Mesenchymal stem cell (in vitro differentiated cells and primary cell): ENCODE data around the gene NMRK2.
A peak's percentile ranks its signal among the peaks of the same experiment; 100 is the strongest.
"Not testable (repeated sequence)": the region's sequence is repeated elsewhere in the genome, so short reads cannot be mapped to it uniquely, and the experiment has no call there.

ENCODE experiments used
- DNase-seq: peaks from one replicate; pipeline ENCODE4 v3.0.0-alpha.2; 2013
- H2AFZ ChIP-seq: one replicate; pipeline ENCODE4 v1.6.1; 2013; ENCODE audit warnings: low read depth, mild to moderate bottlenecking, control low read depth, inconsistent platforms, low read length, moderate library complexity
- H2AK5ac ChIP-seq: 2 replicates; pipeline ENCODE4 v1.6.1; 2013; ENCODE audit warnings: low read length, moderate library complexity, mild to moderate bottlenecking, inconsistent platforms; ENCODE audit not compliant: severe bottlenecking
- H2BK120ac ChIP-seq: one replicate; pipeline ENCODE4 v1.6.1; 2013; ENCODE audit warnings: low read depth, mild to moderate bottlenecking, inconsistent platforms, low read length, moderate library complexity
- H2BK12ac ChIP-seq, 2 experiments: one replicate each; pipeline ENCODE4 v1.6.1; 2013; ENCODE audit warnings: inconsistent platforms in 2 of 2, low read length in 2 of 2, mild to moderate bottlenecking in 2 of 2, moderate library complexity in 2 of 2, control low read depth in 1 of 2
- H2BK15ac ChIP-seq: one replicate; pipeline ENCODE4 v1.6.1; 2013; ENCODE audit warnings: mild to moderate bottlenecking, low read depth, inconsistent platforms; ENCODE audit not compliant: poor library complexity, severe bottlenecking
- H2BK5ac ChIP-seq: 2 replicates; pipeline ENCODE4 v1.6.1; 2013; ENCODE audit warnings: low read depth, mild to moderate bottlenecking, low read length, control low read depth, inconsistent platforms; ENCODE audit not compliant: poor library complexity, severe bottlenecking
- H3K14ac ChIP-seq, 2 experiments: one replicate each; pipeline ENCODE4 v1.6.1; 2013; ENCODE audit warnings: inconsistent platforms in 2 of 2, low read length in 2 of 2, control low read depth in 1 of 2, mild to moderate bottlenecking in 1 of 2, moderate library complexity in 1 of 2
- H3K18ac ChIP-seq, 2 experiments: one replicate each; pipeline ENCODE4 v1.6.1; 2013; ENCODE audit warnings: inconsistent platforms in 2 of 2, low read length in 2 of 2, control low read depth in 1 of 2, low read depth in 1 of 2, mild to moderate bottlenecking in 1 of 2
- H3K23ac ChIP-seq, 2 experiments: one replicate each; pipeline ENCODE4 v1.6.1; 2013; ENCODE audit warnings: inconsistent platforms in 2 of 2, low read length in 2 of 2, mild to moderate bottlenecking in 2 of 2, moderate library complexity in 2 of 2, control low read depth in 1 of 2
- H3K27ac ChIP-seq: 2 replicates; pipeline ENCODE4 v1.5.1; 2013; ENCODE audit warnings: mild to moderate bottlenecking, moderate library complexity, low read length, control low read depth, inconsistent platforms; ENCODE audit not compliant: poor library complexity, severe bottlenecking
- H3K27me3 ChIP-seq, 2 experiments: 2 replicates each; pipeline versions ENCODE4 v1.6.1 to v1.7.0; 2013; ENCODE audit warnings: low read length in 2 of 2, mild to moderate bottlenecking in 2 of 2, moderate library complexity in 2 of 2, control low read depth in 1 of 2, inconsistent platforms in 1 of 2; ENCODE audit not compliant: control insufficient read depth in 1 of 2, insufficient read depth in 1 of 2
- H3K36me3 ChIP-seq, 2 experiments: 2 replicates each; pipeline versions ENCODE4 v1.6.1 to v1.7.0; 2013; ENCODE audit warnings: low read length in 2 of 2, control low read depth in 1 of 2, inconsistent platforms in 1 of 2, low read depth in 1 of 2, mild to moderate bottlenecking in 1 of 2; ENCODE audit not compliant: insufficient read depth in 2 of 2, control insufficient read depth in 1 of 2
- H3K4ac ChIP-seq, 2 experiments: one replicate each; pipeline ENCODE4 v1.6.1; 2013; ENCODE audit warnings: inconsistent platforms in 2 of 2, low read length in 2 of 2, mild to moderate bottlenecking in 2 of 2, moderate library complexity in 2 of 2, control low read depth in 1 of 2, low read depth in 1 of 2
- H3K4me1 ChIP-seq: 2 replicates; pipeline ENCODE4 v1.6.1; 2013; ENCODE audit warnings: low read depth, low read length, control low read depth; ENCODE audit not compliant: control insufficient read depth, insufficient read depth
- H3K4me2 ChIP-seq: 2 replicates; pipeline ENCODE4 v1.6.1; 2013; ENCODE audit warnings: low read length, mild to moderate bottlenecking, inconsistent platforms; ENCODE audit not compliant: poor library complexity, severe bottlenecking
- H3K4me3 ChIP-seq, 2 experiments: 2 replicates each; pipeline versions ENCODE4 v1.5.1 to v1.7.0; 2013; ENCODE audit warnings: low read length in 2 of 2, mild to moderate bottlenecking in 2 of 2, control low read depth in 1 of 2, low read depth in 1 of 2; ENCODE audit not compliant: insufficient read depth in 1 of 2
- H3K79me1 ChIP-seq: replicated peaks from 2 replicates; pipeline ENCODE4 v1.6.1; 2013; ENCODE audit warnings: mild to moderate bottlenecking, control low read depth, low read length, inconsistent platforms; ENCODE audit not compliant: poor library complexity, severe bottlenecking
- H3K9ac ChIP-seq: 2 replicates; pipeline ENCODE4 v1.7.0; 2013; ENCODE audit warnings: mild to moderate bottlenecking, low read length, moderate library complexity
- H3K9me3 ChIP-seq: 2 replicates; pipeline ENCODE4 v1.7.0; 2013; ENCODE audit warnings: mild to moderate bottlenecking, low read length; ENCODE audit not compliant: control insufficient read depth
- H4K8ac ChIP-seq: one replicate; pipeline ENCODE4 v1.6.1; 2013; ENCODE audit warnings: inconsistent platforms, mild to moderate bottlenecking, low read length, moderate library complexity
- H4K91ac ChIP-seq: one replicate; pipeline ENCODE4 v1.6.1; 2013; ENCODE audit warnings: mild to moderate bottlenecking, low read length, inconsistent platforms
- WGBS: methylation state at CpG from one replicate; pipeline ENCODE4 v1.1.7; 2013; ENCODE audit warnings: mixed read lengths; 5-methylcytosine and 5-hydroxymethylcytosine counted together

The NMRK2 gene

GRCh38 chr19:3967983-3968382 is 35.1 kb downstream of the NMRK2 start:
- not testable (repeated sequence) for H2BK15ac ChIP-seq, H2AFZ ChIP-seq, H3K27me3 ChIP-seq, H3K14ac ChIP-seq, H3K4ac ChIP-seq, H4K91ac ChIP-seq, H2BK5ac ChIP-seq, H2BK12ac ChIP-seq, H3K23ac ChIP-seq, H3K4me2 ChIP-seq, DNase-seq, H3K18ac ChIP-seq, H4K8ac ChIP-seq, H3K9me3 ChIP-seq, H2BK120ac ChIP-seq
- peaks cover 55 to 57% of the 10 kb centered on the region in 2 experiments for H3K36me3 ChIP-seq
- peak overlapping the region in 1 of 2 experiments; percentile 53 for H3K4me3 ChIP-seq
- peak overlapping the region; percentile 75 for H3K27ac ChIP-seq
- peak overlapping the region; percentile 71 for H3K9ac ChIP-seq
- 84% methylated on average over 11 of the region's 12 CpGs for WGBS
- H2AK5ac ChIP-seq, result peak overlapping the region; percentile 31
- peaks cover 13% of the 10 kb centered on the region for H3K79me1 ChIP-seq
- peaks cover 27% of the 10 kb centered on the region for H3K4me1 ChIP-seq

GRCh38 chr19:3968556-3969434 is 35.9 kb downstream of the NMRK2 start:
- Histone ChIP-seq H3K14ac (peak overlapping the region; percentile 28 to 41), H2BK5ac (peak overlapping the region; percentile 93), H3K79me1 (peaks cover 7% of the 10 kb centered on the region), H3K4me2 (peak overlapping the region; percentile 92), H2AFZ (no peak overlapping the region), H3K27ac (peak overlapping the region; percentile 100), H3K4me3 (peak overlapping the region in 1 of 2 experiments; percentile 79), H2BK15ac (peak overlapping the region; percentile 13), H4K91ac (peak overlapping the region; percentile 30), H2AK5ac (peak overlapping the region; percentile 99), H3K4me1 (peaks cover 27% of the 10 kb centered on the region), H2BK120ac (peak overlapping the region; percentile 54), H3K23ac (no peak overlapping the region), H3K18ac (peak overlapping the region; percentile 52 to 89), H3K9me3 (no peaks in the 10 kb centered on the region), H2BK12ac (peak overlapping the region in 1 of 2 experiments; percentile 86), H3K4ac (peak overlapping the region; percentile 73 to 91), H3K36me3 (peaks cover 47 to 49% of the 10 kb centered on the region in 2 experiments), H3K9ac (peak overlapping the region; percentile 89), H3K27me3 (no peaks in the 10 kb centered on the region), H4K8ac (no peak overlapping the region)
- WGBS, result 7% methylated on average over 6 of the region's 9 CpGs
- peak; percentile 100 for DNase-seq

- H4K8ac ChIP-seq, result no peak overlapping the region
- no peak overlapping the region for H2AFZ ChIP-seq
- H2BK12ac ChIP-seq, result peak overlapping the region; percentile 78 to 86
- peak overlapping the region; percentile 54 for H2BK120ac ChIP-seq
- H4K91ac ChIP-seq, result peak overlapping the region; percentile 30
- H3K9ac ChIP-seq, result peak overlapping the region; percentile 89
- H2BK15ac ChIP-seq, result peak overlapping the region; percentile 13
- no peaks in the 10 kb centered on the region for H3K9me3 ChIP-seq
- peak overlapping the region; percentile 93 for H2BK5ac ChIP-seq
- peak; percentile 87 for DNase-seq
- peaks cover 40% of the 10 kb centered on the region in 2 experiments for H3K36me3 ChIP-seq
- peak overlapping the region; percentile 73 to 91 for H3K4ac ChIP-seq
- H3K79me1 ChIP-seq, result peaks cover under 1% of the 10 kb centered on the region
- H3K23ac ChIP-seq, result no peak overlapping the region
- H3K4me3 ChIP-seq, result peak overlapping the region; percentile 79 to 97
- peak overlapping the region; percentile 92 for H3K4me2 ChIP-seq
- peaks cover 27% of the 10 kb centered on the region for H3K4me1 ChIP-seq
- H3K14ac ChIP-seq, result peak overlapping the region; percentile 28 to 98
- no peaks in the 10 kb centered on the region for H3K27me3 ChIP-seq
- peak overlapping the region; percentile 52 to 95 for H3K18ac ChIP-seq
- WGBS, result 2% methylated on average over 21 of the region's 23 CpGs
- peak overlapping the region; percentile 100 for H3K27ac ChIP-seq
- peak overlapping the region; percentile 99 for H2AK5ac ChIP-seq
Measured at GRCh38 chr19:3969435-3970312, 36.8 kb downstream of the NMRK2 start.
